Glutamatergic neuron (in vitro differentiated cells): ENCODE measurements around the gene RAB29. TPM values are rescaled to one million over a fixed set of nuclear protein-coding genes. Genes with fewer than 3 reads are reported as not detected.

Source experiments
- DNase-seq: peaks from one replicate; pipeline ENCODE4 v3.0.0; 2022
- H3K27ac Mint-ChIP-seq: one replicate; pipeline ENCODE4 v1.8.0; 2020; ENCODE audit warnings: mild to moderate bottlenecking, mixed read lengths, inconsistent platforms; ENCODE audit not compliant: unreplicated experiment
- H3K27me3 Mint-ChIP-seq: one replicate; pipeline ENCODE4 v1.8.0; 2020; ENCODE audit warnings: mild to moderate bottlenecking, moderate library complexity, mixed read lengths, inconsistent platforms; ENCODE audit not compliant: unreplicated experiment
- H3K36me3 Mint-ChIP-seq: one replicate; pipeline ENCODE4 v1.8.0; 2020; ENCODE audit warnings: mild to moderate bottlenecking, mixed read lengths, inconsistent platforms; ENCODE audit not compliant: unreplicated experiment
- H3K4me1 Mint-ChIP-seq: one replicate; pipeline ENCODE4 v1.8.0; 2020; ENCODE audit warnings: mild to moderate bottlenecking, low read depth, mixed read lengths, inconsistent platforms; ENCODE audit not compliant: unreplicated experiment
- H3K4me3 Mint-ChIP-seq: one replicate; pipeline ENCODE4 v1.8.0; 2020; ENCODE audit warnings: mild to moderate bottlenecking, mixed read lengths, inconsistent platforms; ENCODE audit not compliant: unreplicated experiment
- H3K9me3 Mint-ChIP-seq: one replicate; pipeline ENCODE4 v1.8.0; 2020; ENCODE audit warnings: mild to moderate bottlenecking, moderate library complexity, mixed read lengths, inconsistent platforms; ENCODE audit not compliant: unreplicated experiment
- CTCF ChIP-seq: fragments of 200-600 bp; sonication (generic); IDR thresholded peaks from one replicate; pipeline ENCODE4 v1.5.0; 2021; ENCODE audit not compliant: partially characterized antibody, unreplicated experiment
- total RNA-seq: library from RNA; stranded (reverse); fragmentation: NEBNext Ultra II Directional; extraction: Animal tissue kit (Norgen Biotek cat#: 25700); gene quantifications from one replicate; pipeline ENCODE4 v1.2.1, GENCODE V29; 2021; ENCODE audit not compliant: unreplicated experiment

RAB29 gene
- total RNA-seq, 1 donor from 2014 or later, result 1.7 TPM

DNA sequence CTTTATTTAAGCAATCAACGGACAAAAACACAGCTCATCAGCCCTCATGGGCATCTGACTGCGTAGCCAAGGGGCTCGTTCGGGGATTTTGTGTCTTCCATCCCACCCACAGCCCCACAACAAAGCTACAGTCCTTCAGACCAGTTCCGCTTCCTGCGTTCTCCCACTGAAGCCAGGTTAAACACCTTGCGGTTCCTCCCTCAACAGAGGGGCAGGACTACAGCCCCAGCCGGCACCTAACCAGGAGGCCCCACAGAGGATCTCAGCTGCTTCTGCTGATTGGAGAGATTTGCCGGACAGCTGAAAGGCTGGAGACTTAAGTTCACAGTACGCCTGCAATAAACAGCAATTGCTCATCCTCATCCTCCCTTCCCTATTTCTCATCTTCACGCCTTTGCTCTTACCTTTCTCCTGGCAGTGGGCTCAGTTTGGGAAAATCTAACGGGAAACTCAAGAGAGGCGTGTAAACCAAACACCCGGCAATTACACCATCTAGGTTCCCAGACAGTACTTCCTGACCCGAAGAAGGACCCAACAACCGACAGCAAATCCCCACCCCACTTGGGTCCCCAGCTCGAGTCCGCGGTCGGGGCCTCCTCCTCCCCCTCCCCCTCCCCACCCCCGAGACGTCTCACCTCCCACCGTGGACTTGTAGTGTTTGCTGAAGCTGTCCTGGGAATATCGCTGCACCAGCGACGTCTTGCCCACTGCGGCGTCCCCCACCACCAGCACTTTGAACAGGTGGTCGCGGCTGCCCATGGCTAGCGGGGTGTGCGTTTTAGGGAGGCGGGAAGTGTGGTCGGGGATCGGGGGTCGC, 876 bp downstream of the RAB29 start:
- TF ChIP-seq CTCF, result no peak
- H3K27ac Mint-ChIP-seq, result no peak overlapping the region
- no peaks in the 10 kb centered on the region for H3K9me3 Mint-ChIP-seq
- peak; percentile 25 for DNase-seq
- H3K4me3 Mint-ChIP-seq, result peak overlapping the region; percentile 93
- peaks cover 11% of the 10 kb centered on the region for H3K27me3 Mint-ChIP-seq
- no peaks in the 10 kb centered on the region for H3K4me1 Mint-ChIP-seq
- no peaks in the 10 kb centered on the region for H3K36me3 Mint-ChIP-seq

GRCh38 chr1:205772607-205773032, 2.7 kb downstream of the RAB29 start:
- TF ChIP-seq CTCF, result no peak
- peaks cover 9% of the 10 kb centered on the region for H3K27me3 Mint-ChIP-seq
- H3K4me1 Mint-ChIP-seq, result no peaks in the 10 kb centered on the region
- no peak overlapping the region for H3K27ac Mint-ChIP-seq
- H3K4me3 Mint-ChIP-seq, result no peak overlapping the region
- H3K9me3 Mint-ChIP-seq, result no peaks in the 10 kb centered on the region
- no peak for DNase-seq
- H3K36me3 Mint-ChIP-seq, result no peaks in the 10 kb centered on the region

GRCh38 chr1:205770618-205771017, 4.7 kb downstream of the RAB29 start:
- no peak for DNase-seq
- Mint-ChIP-seq H3K4me1 (no peaks in the 10 kb centered on the region), H3K36me3 (no peaks in the 10 kb centered on the region), H3K9me3 (no peaks in the 10 kb centered on the region), H3K27me3 (peaks cover 9% of the 10 kb centered on the region), H3K27ac (no peak overlapping the region), H3K4me3 (no peak overlapping the region)
- TF ChIP-seq CTCF, result no peak

DNA sequence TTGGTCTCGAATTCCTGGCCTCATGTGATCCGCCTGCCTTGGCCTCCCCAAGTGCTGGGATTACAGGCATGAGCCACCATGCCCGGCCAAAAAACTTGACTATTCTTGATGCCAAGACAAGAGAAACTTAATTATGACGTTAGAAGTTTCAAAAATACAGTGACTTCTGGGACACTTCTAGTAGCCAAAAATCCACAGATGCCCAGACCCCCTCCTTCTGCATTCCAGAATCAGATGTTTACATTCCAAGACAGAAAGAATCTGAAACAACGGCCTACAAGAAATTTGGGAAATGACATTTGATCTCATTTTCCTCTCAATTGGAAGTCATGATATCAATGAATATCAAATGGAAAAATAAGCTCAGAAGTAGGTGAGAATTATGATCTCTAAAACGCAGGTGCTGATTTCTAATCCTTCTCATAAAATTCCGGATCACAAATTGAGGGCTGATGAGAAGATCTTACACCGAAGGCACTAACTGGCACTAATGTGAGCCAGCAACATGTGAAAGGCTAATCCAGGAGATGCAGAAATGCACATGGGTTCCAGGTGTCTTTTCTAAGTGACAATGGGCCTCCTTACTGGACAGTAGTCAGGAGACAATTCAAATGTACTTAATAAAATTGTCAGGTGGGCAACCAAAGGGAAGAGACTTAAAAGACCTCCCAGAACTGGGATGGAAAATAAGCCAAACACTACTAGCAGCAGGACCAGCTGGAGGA, 5.5 kb downstream of the RAB29 start:
- peaks cover 10% of the 10 kb centered on the region for H3K27me3 Mint-ChIP-seq
- H3K36me3 Mint-ChIP-seq, result no peaks in the 10 kb centered on the region
- no peak overlapping the region for H3K27ac Mint-ChIP-seq
- H3K4me1 Mint-ChIP-seq, result no peaks in the 10 kb centered on the region
- no peaks in the 10 kb centered on the region for H3K9me3 Mint-ChIP-seq
- TF ChIP-seq CTCF, result no peak
- no peak for DNase-seq
- H3K4me3 Mint-ChIP-seq, result no peak overlapping the region

DNA sequence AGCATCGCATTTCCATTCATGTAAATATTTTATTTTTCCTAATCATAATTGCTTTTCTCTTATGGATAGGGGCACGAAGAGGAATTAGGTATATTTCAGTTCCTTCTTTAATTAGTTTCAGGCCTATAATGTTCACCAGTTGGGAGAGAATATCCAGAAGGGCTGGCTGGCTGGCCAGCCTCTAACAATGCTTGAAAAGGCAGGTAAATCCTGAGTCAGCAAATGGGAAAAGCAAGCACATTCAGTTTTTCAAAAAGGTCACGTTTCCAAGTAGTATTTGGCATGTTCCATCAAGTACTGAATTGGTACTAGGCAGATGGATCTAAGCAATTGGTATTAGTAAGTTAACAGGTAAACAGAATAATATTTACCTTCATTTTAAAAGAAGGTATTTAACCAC, 8.0 kb downstream of the RAB29 start:
- DNase-seq, result no peak
- Mint-ChIP-seq H3K4me3 (no peak overlapping the region), H3K9me3 (no peaks in the 10 kb centered on the region), H3K27ac (no peak overlapping the region), H3K27me3 (peaks cover 4% of the 10 kb centered on the region), H3K4me1 (no peaks in the 10 kb centered on the region), H3K36me3 (no peaks in the 10 kb centered on the region)
- TF ChIP-seq CTCF, result no peak
